GM19463 (cell line): ENCODE data around the gene URAD.
"Not testable (repeated sequence)": the region's sequence is repeated elsewhere in the genome, so short reads cannot be mapped to it uniquely, and the experiment has no call there.

Experiments
- ATAC-seq: cut with Tn5 transposase; IDR thresholded peaks from one replicate; pipeline ENCODE4 v1.9.1; 2021; ENCODE audit warnings: mild to moderate bottlenecking, moderate library complexity; ENCODE audit not compliant: unreplicated experiment

URAD gene

GRCh38 chr13:27988520-27988919, at the start of gene URAD:
URAD (minus strand) TSS chr13:27988693; CDS start chr13:27988637, 56 bp downstream.
- ATAC-seq: no peak

GRCh38 chr13:28037399-28037798, 48.9 kb upstream of the URAD start:
- no peak for ATAC-seq

GRCh38 chr13:28035146-28035782, 46.8 kb upstream of the URAD start:
- peak; percentile 42 for ATAC-seq

GRCh38 chr13:28033894-28034655, 45.6 kb upstream of the URAD start:
- ATAC-seq: no peak

- ATAC-seq: not testable (repeated sequence)
Measured at GRCh38 chr13:28032438-28032837, 43.9 kb upstream of the URAD start.

- peak; percentile 39 for ATAC-seq
Measured at GRCh38 chr13:28031896-28032288, 43.4 kb upstream of the URAD start.

GRCh38 chr13:28031220-28031895, 42.9 kb upstream of the URAD start:
- peak; percentile 35 for ATAC-seq

- no peak for ATAC-seq
Measured at GRCh38 chr13:28027607-28028364, 39.3 kb upstream of the URAD start.

GRCh38 chr13:28027071-28027470, 38.6 kb upstream of the URAD start:
- ATAC-seq: no peak

- ATAC-seq: no peak
Measured at GRCh38 chr13:28026508-28026907, 38.0 kb upstream of the URAD start.

- ATAC-seq: no peak
Measured at GRCh38 chr13:28022848-28023518, 34.5 kb upstream of the URAD start.

- ATAC-seq: no peak
Measured at GRCh38 chr13:28014301-28014700, 25.8 kb upstream of the URAD start.

- ATAC-seq: no peak
Measured at GRCh38 chr13:28013482-28013881, 25.0 kb upstream of the URAD start.

- ATAC-seq: peak; percentile 89
Measured at GRCh38 chr13:28012896-28013295, 24.4 kb upstream of the URAD start.

- no peak for ATAC-seq
Measured at GRCh38 chr13:28012383-28012782, 23.9 kb upstream of the URAD start.

GRCh38 chr13:28010046-28010445, 21.6 kb upstream of the URAD start:
- no peak for ATAC-seq

GRCh38 chr13:28005016-28005415, 16.5 kb upstream of the URAD start:
- ATAC-seq: not testable (repeated sequence)

GRCh38 chr13:28002886-28003698, 14.6 kb upstream of the URAD start:
- ATAC-seq: no peak

GRCh38 chr13:28001837-28002473, 13.5 kb upstream of the URAD start:
- ATAC-seq: no peak
